ENCODE results near the gene TBX19.

GRCh38 chr1:168300626-168301025 lies 19.9 kb downstream of the TBX19 start:
- TF ChIP-seq EP300 (IDR thresholded peaks at IDR 0.05; ENCODE audit: low read depth) (no peak), CTCF (IDR thresholded peaks at IDR 0.05) (no peak), POLR2AphosphoS5 (IDR thresholded peaks at IDR 0.05) (no peak), POLR2A (IDR thresholded peaks at IDR 0.05) (no peak)

Data from transverse colon (tissue), 4 donors.